ENCODE results near the gene KRTAP5-7. TPM values are rescaled to one million over a fixed set of nuclear protein-coding genes. Genes with fewer than 3 reads are reported as not detected.
A peak's percentile ranks its signal among the peaks of the same experiment; 100 is the strongest.

Gene KRTAP5-7
- total and polyA plus RNA-seq, 2 of the 13 experiments (the other 11 are each of a cell fraction or from before 2014, with no cell fraction given): 0.54 TPM; not detected in 1

GRCh38 chr11:71555508-71555907 lies 28.4 kb downstream of the KRTAP5-7 start:
- no peak overlapping the region for H3K4me2 ChIP-seq (ENCODE audit: low read depth, low read length)
- intact Hi-C loops (cut with micrococcal nuclease; ENCODE audit: unreplicated experiment) (no loop called here), in situ Hi-C loops (cut with HindIII; ENCODE audit: extremely low pct_ligation_motif_present, low pct_unique_long_range_greater_than_20kb) (no loop called here)
- peak; percentile 41; the same call in 2 of the 3 replicates for ATAC-seq
- H3K9ac ChIP-seq (ENCODE audit: insufficient read depth, low read depth, low read length): no peak overlapping the region
- H4K20me1 ChIP-seq (ENCODE audit: insufficient read depth, low read length): no peaks in the 10 kb centered on the region
- ChIA-PET POLR2A (no interaction called here), CTCF (ENCODE audit: low intra/inter-chr PET ratio, low total read pairs) (no interaction called here)
- BruUV-seq (replicated peaks): no TSS peak
- H3K4me1 ChIP-seq (ENCODE audit: insufficient read depth, low read length): peaks cover 20% of the 10 kb centered on the region; the same call in 1 of the 2 replicates
- no peaks in the 10 kb centered on the region for H3K9me3 ChIP-seq (ENCODE audit: low read length)
- FAIRE-seq: no peak
- H3K4me3 ChIP-seq (replicated peaks in 1 of 3; ENCODE audit: insufficient read depth in 1 of 3, low read depth in 2 of 3, low read length in 3 of 3): no peak overlapping the region
- H3K36me3 ChIP-seq (replicated peaks in 1 of 2; ENCODE audit: control insufficient read depth in 1 of 2, insufficient read depth in 2 of 2, low read length in 2 of 2): no peaks in the 10 kb centered on the region
- H3K79me2 ChIP-seq (ENCODE audit: insufficient read depth, low read length): no peaks in the 10 kb centered on the region
- WGBS (ENCODE audit: low lambda C conversion rate): 33% methylated on average over 1 of the region's 11 CpGs
- H2AFZ ChIP-seq (ENCODE audit: low read length): no peak overlapping the region
- TF ChIP-seq ZNF616 (CRISPR knock-in tag; IDR thresholded peaks at IDR 0.05; ENCODE audit: low read depth) (no peak), SRY (CRISPR knock-in tag; IDR thresholded peaks at IDR 0.05) (0 out of 2 replicates have a peak, but pooled peaks have one; percentile 31), ZNF687 (CRISPR knock-in tag; IDR thresholded peaks at IDR 0.05) (peak; percentile 40; the same call in 1 of the 2 replicates), ZBTB38 (CRISPR knock-in tag; IDR thresholded peaks at IDR 0.05) (peak; percentile 19; the same call in 1 of the 2 replicates)
- no peaks in the 10 kb centered on the region; a peak in 2 of 5 replicates for H3K27me3 ChIP-seq (ENCODE audit: control insufficient read depth in 1 of 2, insufficient read depth in 2 of 2, low read length in 2 of 2)
- DNase-seq (ENCODE audit: low spot score): no peak
- no peak overlapping the region for H3K27ac ChIP-seq (ENCODE audit: extremely low read length, insufficient read depth, low read length)

- no peak for FAIRE-seq
Observed at GRCh38 chr11:71556018-71556417, 29.0 kb downstream of the KRTAP5-7 start.

More at GRCh38 chr11:71556018-71556417, 29.0 kb downstream of the KRTAP5-7 start:
- BruUV-seq (replicated peaks): no TSS peak
- Histone ChIP-seq H3K4me1 (ENCODE audit: insufficient read depth, low read length) (peaks cover 14% of the 10 kb centered on the region; the same call in 1 of the 2 replicates), H3K4me3 (replicated peaks in 1 of 3; ENCODE audit: insufficient read depth in 1 of 3, low read depth in 2 of 3, low read length in 3 of 3) (no peak overlapping the region), H3K27me3 (ENCODE audit: control insufficient read depth in 1 of 2, insufficient read depth in 2 of 2, low read length in 2 of 2) (no peaks in the 10 kb centered on the region; a peak in 2 of 5 replicates), H2AFZ (ENCODE audit: low read length) (no peak overlapping the region), H4K20me1 (ENCODE audit: insufficient read depth, low read length) (no peaks in the 10 kb centered on the region), H3K27ac (ENCODE audit: extremely low read length, insufficient read depth, low read length) (no peak overlapping the region), H3K9ac (ENCODE audit: insufficient read depth, low read depth, low read length) (no peak overlapping the region), H3K9me3 (ENCODE audit: low read length) (no peaks in the 10 kb centered on the region), H3K4me2 (ENCODE audit: low read depth, low read length) (no peak overlapping the region), H3K79me2 (ENCODE audit: insufficient read depth, low read length) (no peaks in the 10 kb centered on the region), H3K36me3 (replicated peaks in 1 of 2; ENCODE audit: control insufficient read depth in 1 of 2, insufficient read depth in 2 of 2, low read length in 2 of 2) (no peaks in the 10 kb centered on the region)
- CTCF ChIA-PET (ENCODE audit: low intra/inter-chr PET ratio, low total read pairs): no interaction called here
- ATAC-seq (no peak), DNase-seq (ENCODE audit: low spot score) (no peak)
- in situ Hi-C loops (cut with HindIII; ENCODE audit: extremely low pct_ligation_motif_present, low pct_unique_long_range_greater_than_20kb) (no loop called here), intact Hi-C loops (cut with micrococcal nuclease; ENCODE audit: unreplicated experiment) (no loop called here)
- POLR2A ChIA-PET: no interaction called here
- 54% methylated on average over 4 of the region's 4 CpGs for WGBS (ENCODE audit: low lambda C conversion rate)
- TF ChIP-seq ZNF572 (CRISPR knock-in tag; IDR thresholded peaks at IDR 0.05) (no peak), NFATC3 (CRISPR knock-in tag; IDR thresholded peaks at IDR 0.05) (no peak), LCORL (IDR thresholded peaks at IDR 0.05) (0 out of 2 replicates have a peak, but pooled peaks have one; percentile 11), LCORL (CRISPR knock-in tag; IDR thresholded peaks at IDR 0.05) (no peak), ZNF230 (CRISPR knock-in tag; IDR thresholded peaks at IDR 0.05) (no peak), TBL1XR1 (IDR thresholded peaks at IDR 0.05; ENCODE audit: borderline replicate concordance, low read length, partially characterized antibody) (no peak), ZNF335 (CRISPR knock-in tag; IDR thresholded peaks at IDR 0.05) (no peak), NBN (conservative IDR thresholded peaks at IDR 0.05) (0 out of 2 replicates have a peak, but pooled peaks have one; percentile 57)
